NB4 (cell line): Measurements from ENCODE around the gene ALKBH2.

Experiments
- POLR2A ChIP-seq: IDR thresholded peaks from 2 replicates; pipeline ENCODE4 v1.6.1; 2011; ENCODE audit warnings: mild to moderate bottlenecking; ENCODE audit not compliant: insufficient read length; ENCODE audit errors: extremely low read depth
- TF ChIP-seq, protein P1 (sequence below): IDR thresholded peaks from one replicate; pipeline ENCODE4 v1.5.1; 2012; ENCODE audit warnings: low read depth, low read length
- TF ChIP-seq, protein P2 (sequence below): IDR thresholded peaks from 2 replicates; pipeline ENCODE4 v1.6.1; 2011; ENCODE audit warnings: low read depth, low read length

DNA sequence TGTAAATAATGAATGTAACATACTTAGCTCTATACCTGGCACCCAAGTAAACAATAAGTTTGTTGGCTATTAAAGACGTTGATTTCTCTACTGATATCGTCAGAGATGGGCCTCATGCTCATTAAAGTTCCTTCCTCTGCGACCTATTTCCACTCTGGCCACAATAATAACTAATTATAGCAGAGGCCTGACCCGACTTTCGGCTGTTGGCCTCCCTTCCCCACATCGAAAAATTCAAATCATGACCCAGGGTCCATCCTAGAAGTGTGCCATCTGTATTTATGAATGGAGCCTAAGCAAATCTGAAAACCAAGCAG is 41.2 kb downstream of the ALKBH2 start:
- TF ChIP-seq, protein P1, sequence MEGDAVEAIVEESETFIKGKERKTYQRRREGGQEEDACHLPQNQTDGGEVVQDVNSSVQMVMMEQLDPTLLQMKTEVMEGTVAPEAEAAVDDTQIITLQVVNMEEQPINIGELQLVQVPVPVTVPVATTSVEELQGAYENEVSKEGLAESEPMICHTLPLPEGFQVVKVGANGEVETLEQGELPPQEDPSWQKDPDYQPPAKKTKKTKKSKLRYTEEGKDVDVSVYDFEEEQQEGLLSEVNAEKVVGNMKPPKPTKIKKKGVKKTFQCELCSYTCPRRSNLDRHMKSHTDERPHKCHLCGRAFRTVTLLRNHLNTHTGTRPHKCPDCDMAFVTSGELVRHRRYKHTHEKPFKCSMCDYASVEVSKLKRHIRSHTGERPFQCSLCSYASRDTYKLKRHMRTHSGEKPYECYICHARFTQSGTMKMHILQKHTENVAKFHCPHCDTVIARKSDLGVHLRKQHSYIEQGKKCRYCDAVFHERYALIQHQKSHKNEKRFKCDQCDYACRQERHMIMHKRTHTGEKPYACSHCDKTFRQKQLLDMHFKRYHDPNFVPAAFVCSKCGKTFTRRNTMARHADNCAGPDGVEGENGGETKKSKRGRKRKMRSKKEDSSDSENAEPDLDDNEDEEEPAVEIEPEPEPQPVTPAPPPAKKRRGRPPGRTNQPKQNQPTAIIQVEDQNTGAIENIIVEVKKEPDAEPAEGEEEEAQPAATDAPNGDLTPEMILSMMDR: no peak
- TF ChIP-seq POLR2A: no peak
- TF ChIP-seq, protein P2, sequence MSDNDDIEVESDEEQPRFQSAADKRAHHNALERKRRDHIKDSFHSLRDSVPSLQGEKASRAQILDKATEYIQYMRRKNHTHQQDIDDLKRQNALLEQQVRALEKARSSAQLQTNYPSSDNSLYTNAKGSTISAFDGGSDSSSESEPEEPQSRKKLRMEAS: no peak
